GM12891 (cell line): Measurements from ENCODE around the gene PODN.

Source experiments
- PAX5 ChIP-seq: IDR thresholded peaks from 2 replicates; pipeline ENCODE4 v1.6.1; 2011; ENCODE audit warnings: low read length, moderate library complexity, mild to moderate bottlenecking; ENCODE audit not compliant: insufficient read depth, severe bottlenecking
- POLR2A ChIP-seq: IDR thresholded peaks from 2 replicates; pipeline ENCODE4 v1.6.1; 2011; ENCODE audit warnings: low read depth, low read length, control low read depth
- POLR2AphosphoS5 ChIP-seq: IDR thresholded peaks from 2 replicates; pipeline ENCODE4 v1.6.1; 2011; ENCODE audit warnings: low read depth, low read length, control low read depth
- POU2F2 ChIP-seq: IDR thresholded peaks from 2 replicates; pipeline ENCODE4 v1.6.1; 2011; ENCODE audit warnings: low read depth, mild to moderate bottlenecking, control low read depth, low read length, moderate library complexity
- SPI1 ChIP-seq: IDR thresholded peaks from 2 replicates; pipeline ENCODE4 v1.6.1; 2011; ENCODE audit warnings: low read depth, low read length, control low read depth
- TAF1 ChIP-seq: IDR thresholded peaks from 2 replicates; pipeline ENCODE4 v1.6.1; 2011; ENCODE audit warnings: low read depth, low read length, control low read depth

DNA sequence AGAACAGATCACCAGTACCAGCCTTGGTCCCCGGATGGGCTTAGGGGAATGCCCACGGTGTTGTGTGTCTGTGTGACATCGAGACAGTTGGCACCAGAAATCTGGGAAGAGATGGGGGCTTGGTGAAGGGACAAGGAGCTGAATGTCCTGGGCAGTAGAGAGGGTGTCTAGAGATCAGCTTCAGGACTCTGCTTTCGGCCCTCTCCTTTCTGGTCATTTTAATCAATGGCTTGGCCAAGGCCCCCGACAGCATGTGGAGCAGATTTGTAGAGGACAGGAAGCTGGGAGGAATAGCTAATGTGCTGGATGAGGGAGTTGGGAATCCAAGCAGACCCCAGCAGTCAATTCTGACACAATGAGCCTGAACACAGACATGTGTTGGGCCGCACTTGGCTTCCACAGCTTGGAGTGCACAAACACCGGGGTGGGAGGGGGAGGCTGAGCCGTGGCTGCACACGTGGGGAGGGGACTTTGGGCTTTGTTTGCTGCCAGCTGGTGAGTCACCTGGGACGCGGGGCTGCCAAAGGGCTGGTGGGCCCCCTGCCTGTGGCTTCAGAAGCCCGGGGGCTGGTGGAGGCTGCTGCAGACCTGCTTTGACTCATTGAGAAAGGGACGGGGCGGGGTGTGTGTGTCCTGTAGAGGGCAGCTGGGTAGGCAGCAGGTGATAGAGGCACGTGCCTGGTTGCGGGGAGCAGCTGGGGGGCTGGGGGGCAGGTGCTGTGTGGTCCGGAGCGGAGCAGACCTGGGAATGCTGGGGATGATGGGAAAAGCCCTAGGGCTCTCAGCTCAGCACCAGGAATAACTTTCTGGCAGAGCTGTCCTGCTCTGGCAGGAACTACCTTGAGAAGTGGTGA is 59.5 kb downstream of the PODN start:
- no peak for TF ChIP-seq POLR2A
- no peak for TF ChIP-seq PAX5
- TF ChIP-seq POLR2AphosphoS5 = no peak
- TF ChIP-seq POU2F2 = no peak
- TF ChIP-seq TAF1 = no peak
- TF ChIP-seq SPI1 = no peak
